ENCODE results near the gene CACNG4. TPM values are rescaled to one million over a fixed set of nuclear protein-coding genes. Genes with fewer than 3 reads are reported as not detected.
"Not testable (repeated sequence)": the region's sequence is repeated elsewhere in the genome, so short reads cannot be mapped to it uniquely, and the experiment has no call there.

The CACNG4 gene
- total RNA-seq, 2 experiments from 2014 or later: not detected

GRCh38 chr17:67026341-67026740 is 61.8 kb downstream of the CACNG4 start:
- ChIA-PET POLR2A (no interaction called here), CTCF (no interaction called here)
- Mint-ChIP-seq H3K4me1 (no peaks in the 10 kb centered on the region), H3K4me3 (no peak overlapping the region), H3K27ac (no peak overlapping the region), H3K27me3 (no peaks in the 10 kb centered on the region), H3K36me3 (ENCODE audit: low read depth) (no peaks in the 10 kb centered on the region), H3K9me3 (ENCODE audit: low read depth) (no peaks in the 10 kb centered on the region)
- intact Hi-C loops (cut with DNase I, micrococcal nuclease): no loop called here
- ATAC-seq (no peak), DNase-seq (no peak)

GRCh38 chr17:67027031-67027628 is 62.6 kb downstream of the CACNG4 start:
- no peak overlapping the region for H3K27ac Mint-ChIP-seq
- no peaks in the 10 kb centered on the region for H3K9me3 Mint-ChIP-seq (ENCODE audit: low read depth)
- H3K4me3 Mint-ChIP-seq: no peak overlapping the region
- no peaks in the 10 kb centered on the region for H3K4me1 Mint-ChIP-seq
- no peak for ATAC-seq
- no peak for DNase-seq
- intact Hi-C loops (cut with DNase I, micrococcal nuclease): no loop called here
- ChIA-PET POLR2A (no interaction called here), CTCF (no interaction called here)
- H3K36me3 Mint-ChIP-seq (ENCODE audit: low read depth): no peaks in the 10 kb centered on the region
- H3K27me3 Mint-ChIP-seq: no peaks in the 10 kb centered on the region

- Mint-ChIP-seq H3K36me3 (ENCODE audit: low read depth) (no peaks in the 10 kb centered on the region), H3K4me1 (peaks cover 5% of the 10 kb centered on the region), H3K27ac (no peak overlapping the region), H3K4me3 (no peak overlapping the region), H3K27me3 (no peaks in the 10 kb centered on the region), H3K9me3 (ENCODE audit: low read depth) (no peaks in the 10 kb centered on the region)
- ATAC-seq: no peak
- intact Hi-C loops (cut with DNase I, micrococcal nuclease): no loop called here
- ChIA-PET POLR2A (no interaction called here), CTCF (no interaction called here)
- DNase-seq: no peak
Observed at GRCh38 chr17:67030641-67031040, 66.1 kb downstream of the CACNG4 start.

GRCh38 chr17:67032382-67032781 is 67.9 kb downstream of the CACNG4 start:
- ChIA-PET CTCF (interaction anchor here (0.6 to 0.7 kb wide), 2 partner anchors 15 to 21 kb away, joined by 3 read pairs; no protein-coding TSS in a partner anchor), POLR2A (no interaction called here)
- Mint-ChIP-seq H3K4me3 (no peak overlapping the region), H3K9me3 (ENCODE audit: low read depth) (no peaks in the 10 kb centered on the region), H3K27me3 (peaks cover 4% of the 10 kb centered on the region), H3K27ac (no peak overlapping the region), H3K4me1 (peaks cover 7% of the 10 kb centered on the region), H3K36me3 (ENCODE audit: low read depth) (no peaks in the 10 kb centered on the region)
- intact Hi-C loops (cut with DNase I, micrococcal nuclease): no loop called here
- no peak for ATAC-seq
- DNase-seq: no peak

- ChIA-PET CTCF (no interaction called here), POLR2A (no interaction called here)
- intact Hi-C loops (cut with DNase I, micrococcal nuclease): no loop called here
- no peaks in the 10 kb centered on the region for H3K9me3 Mint-ChIP-seq (ENCODE audit: low read depth)
- H3K27me3 Mint-ChIP-seq: peaks cover 6% of the 10 kb centered on the region
- H3K4me3 Mint-ChIP-seq: no peak overlapping the region
- no peak overlapping the region for H3K27ac Mint-ChIP-seq
- no peaks in the 10 kb centered on the region for H3K36me3 Mint-ChIP-seq (ENCODE audit: low read depth)
- H3K4me1 Mint-ChIP-seq: peaks cover 7% of the 10 kb centered on the region
- DNase-seq (no peak), ATAC-seq (no peak)
Observed at GRCh38 chr17:67032985-67033384, 68.5 kb downstream of the CACNG4 start.

GRCh38 chr17:67033613-67034012 is 69.1 kb downstream of the CACNG4 start:
- CTCF ChIA-PET: no interaction called here

GRCh38 chr17:67035131-67036083 is 70.9 kb downstream of the CACNG4 start:
- intact Hi-C loops (cut with DNase I, micrococcal nuclease): no loop called here
- Mint-ChIP-seq H3K4me3 (no peak overlapping the region), H3K9me3 (ENCODE audit: low read depth) (no peaks in the 10 kb centered on the region), H3K27ac (no peak overlapping the region), H3K27me3 (peaks cover 6% of the 10 kb centered on the region), H3K4me1 (peaks cover 7% of the 10 kb centered on the region), H3K36me3 (ENCODE audit: low read depth) (no peaks in the 10 kb centered on the region)
- ATAC-seq (peak; percentile 47), DNase-seq (no peak)
- CTCF ChIA-PET: no interaction called here
- POLR2A ChIA-PET: interaction anchor here (0.7 kb wide), 1 partner anchor 117 kb away, joined by 4 read pairs; no protein-coding TSS in a partner anchor

More at GRCh38 chr17:67033613-67034012, 69.1 kb downstream of the CACNG4 start:
- no peak for DNase-seq
- Mint-ChIP-seq H3K4me3 (no peak overlapping the region), H3K27me3 (peaks cover 6% of the 10 kb centered on the region), H3K36me3 (ENCODE audit: low read depth) (no peaks in the 10 kb centered on the region), H3K9me3 (ENCODE audit: low read depth) (no peaks in the 10 kb centered on the region), H3K27ac (no peak overlapping the region), H3K4me1 (peaks cover 7% of the 10 kb centered on the region)
- intact Hi-C loops (cut with DNase I, micrococcal nuclease): no loop called here
- POLR2A ChIA-PET: no interaction called here
- no peak for ATAC-seq

GRCh38 chr17:67038861-67039365 is 74.4 kb downstream of the CACNG4 start:
- no peak overlapping the region for H3K27ac Mint-ChIP-seq

GRCh38 chr17:67040652-67041051 is 76.1 kb downstream of the CACNG4 start:
- Mint-ChIP-seq H3K36me3 (ENCODE audit: low read depth) (no peaks in the 10 kb centered on the region), H3K4me1 (peaks cover 2% of the 10 kb centered on the region), H3K4me3 (no peak overlapping the region), H3K27me3 (peaks cover 6% of the 10 kb centered on the region), H3K27ac (no peak overlapping the region), H3K9me3 (ENCODE audit: low read depth) (no peaks in the 10 kb centered on the region)
- DNase-seq (no peak), ATAC-seq (no peak)
- ChIA-PET CTCF (no interaction called here), POLR2A (interaction anchor here (0.6 kb wide), 1 partner anchor 62 kb away, joined by 3 read pairs; no protein-coding TSS in a partner anchor)
- intact Hi-C loops (cut with DNase I, micrococcal nuclease): no loop called here

More at GRCh38 chr17:67038861-67039365, 74.4 kb downstream of the CACNG4 start:
- intact Hi-C loops (cut with DNase I, micrococcal nuclease): no loop called here
- no peak for DNase-seq
- no peak overlapping the region for H3K4me3 Mint-ChIP-seq
- ATAC-seq: no peak
- peaks cover 6% of the 10 kb centered on the region for H3K27me3 Mint-ChIP-seq
- ChIA-PET CTCF (no interaction called here), POLR2A (no interaction called here)
- no peaks in the 10 kb centered on the region for H3K36me3 Mint-ChIP-seq (ENCODE audit: low read depth)
- H3K4me1 Mint-ChIP-seq: peaks cover 7% of the 10 kb centered on the region
- H3K9me3 Mint-ChIP-seq (ENCODE audit: low read depth): no peaks in the 10 kb centered on the region

- H3K27ac Mint-ChIP-seq; DNase-seq; H3K27me3 Mint-ChIP-seq; H3K4me1 Mint-ChIP-seq; H3K4me3 Mint-ChIP-seq; H3K9me3 Mint-ChIP-seq (ENCODE audit: low read depth); ATAC-seq; CTCF ChIA-PET; H3K36me3 Mint-ChIP-seq (ENCODE audit: low read depth); POLR2A ChIA-PET; intact Hi-C loops (cut with DNase I, micrococcal nuclease): not testable (repeated sequence)
Observed at GRCh38 chr17:67041119-67041518, 76.6 kb downstream of the CACNG4 start.

GRCh38 chr17:67041531-67041930 is 77.0 kb downstream of the CACNG4 start:
- POLR2A ChIA-PET: interaction anchor here (0.6 kb wide), 1 partner anchor 1574 kb away, joined by 7 read pairs; no protein-coding TSS in a partner anchor
- H3K9me3 Mint-ChIP-seq (ENCODE audit: low read depth): no peaks in the 10 kb centered on the region
- H3K4me1 Mint-ChIP-seq: no peaks in the 10 kb centered on the region
- DNase-seq (no peak), ATAC-seq (no peak)
- CTCF ChIA-PET: no interaction called here
- H3K4me3 Mint-ChIP-seq: no peak overlapping the region
- peaks cover 4% of the 10 kb centered on the region for H3K27me3 Mint-ChIP-seq
- intact Hi-C loops (cut with DNase I, micrococcal nuclease): no loop called here
- H3K36me3 Mint-ChIP-seq (ENCODE audit: low read depth): no peaks in the 10 kb centered on the region
- no peak overlapping the region for H3K27ac Mint-ChIP-seq

Measured in activated CD4-positive, alpha-beta T cell treated with anti-CD3 and anti-CD28 coated beads for 36 hours (primary cell).